ENCODE data around the gene ATXN7L3. TPM values are rescaled to one million over a fixed set of nuclear protein-coding genes. Genes with fewer than 3 reads are reported as not detected.
A peak's percentile ranks its signal among the peaks of the same experiment; 100 is the strongest.

The ATXN7L3 gene
- total and polyA plus RNA-seq, 12 donors, result 23.7 to 40.6 (median 30.7) TPM

DNA sequence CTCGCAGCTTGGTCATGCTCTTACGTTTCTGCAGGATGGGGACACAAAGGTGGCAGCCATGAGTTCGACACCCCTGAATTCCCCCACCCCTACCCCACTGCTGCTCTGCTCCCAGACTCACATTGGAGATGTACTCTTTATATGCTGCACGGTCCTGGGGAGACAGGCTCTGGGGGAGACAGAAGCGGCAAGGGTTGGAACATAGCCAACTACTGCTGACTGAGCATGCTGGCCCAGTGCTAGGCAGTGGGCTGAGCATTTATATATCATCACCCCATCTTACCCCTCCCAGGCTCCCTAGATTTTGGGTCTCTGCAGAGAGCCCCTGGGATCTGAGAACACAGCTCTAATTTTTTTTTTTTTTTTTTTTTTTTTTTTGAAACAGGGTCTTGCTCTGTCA, 8.1 kb upstream of the ATXN7L3 start:
- TF ChIP-seq, protein P1, sequence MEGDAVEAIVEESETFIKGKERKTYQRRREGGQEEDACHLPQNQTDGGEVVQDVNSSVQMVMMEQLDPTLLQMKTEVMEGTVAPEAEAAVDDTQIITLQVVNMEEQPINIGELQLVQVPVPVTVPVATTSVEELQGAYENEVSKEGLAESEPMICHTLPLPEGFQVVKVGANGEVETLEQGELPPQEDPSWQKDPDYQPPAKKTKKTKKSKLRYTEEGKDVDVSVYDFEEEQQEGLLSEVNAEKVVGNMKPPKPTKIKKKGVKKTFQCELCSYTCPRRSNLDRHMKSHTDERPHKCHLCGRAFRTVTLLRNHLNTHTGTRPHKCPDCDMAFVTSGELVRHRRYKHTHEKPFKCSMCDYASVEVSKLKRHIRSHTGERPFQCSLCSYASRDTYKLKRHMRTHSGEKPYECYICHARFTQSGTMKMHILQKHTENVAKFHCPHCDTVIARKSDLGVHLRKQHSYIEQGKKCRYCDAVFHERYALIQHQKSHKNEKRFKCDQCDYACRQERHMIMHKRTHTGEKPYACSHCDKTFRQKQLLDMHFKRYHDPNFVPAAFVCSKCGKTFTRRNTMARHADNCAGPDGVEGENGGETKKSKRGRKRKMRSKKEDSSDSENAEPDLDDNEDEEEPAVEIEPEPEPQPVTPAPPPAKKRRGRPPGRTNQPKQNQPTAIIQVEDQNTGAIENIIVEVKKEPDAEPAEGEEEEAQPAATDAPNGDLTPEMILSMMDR (IDR thresholded peaks at IDR 0.05), result no peak
- DNase-seq (no peak), ATAC-seq (no peak)
- 85 to 89% methylated on average over 5 of the region's 5 CpGs for WGBS, 2 donors
- intact Hi-C loops (cut with DNase I), result loop anchor here in 1 of 10 donors (5.0 kb wide), 1 partner anchor 125 kb away; no protein-coding TSS in a partner anchor
- Histone ChIP-seq H3K4me3 (no peak overlapping the region), H3K36me3 (peaks cover 0 to 66% (median 36%) of the 10 kb centered on the region in 9 donors), H3K4me1 (peaks cover 5 to 37% (median 13%) of the 10 kb centered on the region in 9 donors), H3K27ac (no peak overlapping the region), H3K27me3 (no peaks in the 10 kb centered on the region), H3K9me3 (no peaks in the 10 kb centered on the region)

DNA sequence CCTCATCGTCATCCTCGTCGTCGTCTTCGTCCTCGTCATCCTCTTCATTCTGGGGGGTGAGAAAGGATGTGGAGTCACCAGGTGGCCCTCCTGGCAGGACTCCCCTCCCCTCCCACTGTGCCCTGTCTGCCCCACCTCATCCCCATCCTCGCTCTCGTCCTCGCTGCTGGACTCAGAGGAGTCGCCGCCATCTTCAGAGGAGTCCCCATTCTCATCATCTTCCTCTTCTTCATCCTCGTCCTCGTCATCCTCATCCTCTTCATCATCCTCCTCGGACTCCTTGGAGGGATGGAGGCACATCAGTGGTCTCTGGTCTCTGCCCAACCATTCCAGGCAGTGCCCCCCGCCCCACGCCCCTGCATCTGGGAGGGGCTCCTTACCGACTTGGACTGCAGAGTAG, 7.6 kb upstream of the ATXN7L3 start:
- peaks cover 0 to 62% (median 36%) of the 10 kb centered on the region in 9 donors for H3K36me3 ChIP-seq
- peaks cover 5 to 37% (median 13%) of the 10 kb centered on the region in 9 donors for H3K4me1 ChIP-seq
- H3K27me3 ChIP-seq, result no peaks in the 10 kb centered on the region
- no peaks in the 10 kb centered on the region for H3K9me3 ChIP-seq
- no peak overlapping the region for H3K4me3 ChIP-seq
- ATAC-seq (no peak), DNase-seq (no peak)
- TF ChIP-seq, protein P1 (IDR thresholded peaks at IDR 0.05), result no peak
- intact Hi-C loops (cut with DNase I), result loop anchor here in 1 of 10 donors (5.0 kb wide), 1 partner anchor 125 kb away; no protein-coding TSS in a partner anchor
- WGBS, 2 donors, result 87% methylated on average over 17 of the region's 17 CpGs
- H3K27ac ChIP-seq, result no peak overlapping the region

DNA sequence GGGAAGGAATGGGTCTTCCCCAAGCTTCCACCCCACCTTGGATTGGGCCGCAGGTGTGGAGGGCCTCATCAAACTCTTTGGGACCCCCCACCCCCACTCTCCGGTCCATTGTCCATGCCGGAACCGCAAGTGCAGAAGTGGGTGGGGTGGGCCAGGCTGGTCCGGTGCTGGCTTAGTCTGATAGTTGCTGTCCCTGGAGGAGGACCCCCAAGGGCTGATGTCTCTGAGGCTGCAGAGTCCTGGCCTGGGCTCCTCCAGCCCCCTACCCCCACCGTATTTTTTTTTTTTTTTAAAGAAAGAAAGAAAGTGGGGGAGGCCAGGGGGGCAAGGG, 7.1 kb upstream of the ATXN7L3 start:
- Histone ChIP-seq H3K36me3 (peaks cover 0 to 56% (median 36%) of the 10 kb centered on the region in 9 donors), H3K4me3 (no peak overlapping the region), H3K27me3 (no peaks in the 10 kb centered on the region), H3K27ac (no peak overlapping the region), H3K9me3 (no peaks in the 10 kb centered on the region), H3K4me1 (peaks cover 5 to 38% (median 13%) of the 10 kb centered on the region in 9 donors)
- intact Hi-C loops (cut with DNase I), result loop anchor here in 1 of 10 donors (5.0 kb wide), 1 partner anchor 126 kb away; no protein-coding TSS in a partner anchor
- WGBS, 2 donors, result 88 to 90% methylated on average over 6 of the region's 6 CpGs
- ATAC-seq (no peak), DNase-seq (no peak)
- TF ChIP-seq, protein P1 (IDR thresholded peaks at IDR 0.05), result no peak

DNA sequence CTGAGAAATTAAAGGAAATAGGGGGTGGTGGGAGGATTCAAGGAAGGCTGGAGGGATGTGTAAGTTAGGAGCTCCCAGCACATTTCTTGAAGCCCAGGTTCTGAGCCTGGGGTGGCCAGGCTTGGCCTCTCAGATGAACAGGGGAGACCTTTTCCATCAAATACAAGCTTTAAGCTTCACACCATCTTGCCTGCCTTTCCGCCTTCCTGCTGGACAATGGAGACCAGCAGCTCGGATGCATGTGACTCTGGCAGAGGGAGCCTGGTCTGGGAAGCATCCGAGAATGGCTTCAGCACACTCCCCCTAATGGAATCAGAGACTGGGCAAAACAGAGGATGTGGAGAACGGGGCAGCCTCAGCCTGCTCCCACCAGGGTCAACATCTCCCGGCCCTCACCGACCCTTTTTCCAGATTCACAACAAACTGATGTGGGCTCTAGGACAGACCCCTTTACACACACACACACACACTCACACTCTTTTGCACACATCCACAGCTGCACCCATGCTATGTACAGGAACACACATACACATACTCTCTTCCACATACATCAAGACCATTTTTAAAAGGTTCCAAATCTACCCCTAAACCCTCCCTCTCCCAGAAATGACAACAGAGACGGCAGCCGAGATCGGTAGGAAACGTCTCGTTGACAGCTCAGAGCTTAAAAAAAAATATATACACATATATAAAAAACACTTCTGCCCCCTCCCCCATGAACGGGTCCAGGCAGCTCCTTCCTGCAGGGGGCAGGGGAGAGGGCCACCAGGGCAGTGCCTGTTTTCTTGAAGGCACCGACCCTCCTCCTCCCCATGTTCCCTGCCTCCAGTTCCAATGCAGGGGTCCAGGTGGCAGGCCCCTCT, 6.5 kb upstream of the ATXN7L3 start:
- 42 to 52% methylated on average over 13 of the region's 13 CpGs for WGBS, 2 donors

More for the DNA sequence above, 6.5 kb upstream of the ATXN7L3 start:
- no peak overlapping the region for H3K4me3 ChIP-seq
- DNase-seq (no peak), ATAC-seq (no peak)
- TF ChIP-seq, protein P1 (IDR thresholded peaks at IDR 0.05), result peak in 1 of 9 donors; percentile 12
- no peaks in the 10 kb centered on the region for H3K9me3 ChIP-seq
- intact Hi-C loops (cut with DNase I), result loop anchor here in 1 of 10 donors (5.0 kb wide), 1 partner anchor 126 kb away; no protein-coding TSS in a partner anchor
- H3K27me3 ChIP-seq, result no peaks in the 10 kb centered on the region
- H3K27ac ChIP-seq, result peak overlapping the region in 1 of 10 donors; percentile 34
- H3K4me1 ChIP-seq, result peaks cover 5 to 44% (median 13%) of the 10 kb centered on the region in 9 donors
- H3K36me3 ChIP-seq, result peaks cover 0 to 50% (median 36%) of the 10 kb centered on the region in 9 donors

Data from heart right ventricle (tissue), 16 donors.